Peyer's patch (tissue), 4 donors: Measurements from ENCODE around the gene SEC14L5. TPM values are rescaled to one million over a fixed set of nuclear protein-coding genes. Genes with fewer than 3 reads are reported as not detected.

ENCODE experiments used
- DNase-seq, 3 donors: peaks; one replicate each; pipeline ENCODE4 v3.0.0-alpha.2; 2017 to 2019
- H3K27ac ChIP-seq, 4 donors: fragments of 200-600 bp; sonication (generic); one replicate each; pipeline ENCODE4 v1.5.1; 2016 to 2019
- H3K27me3 ChIP-seq, 2 donors: fragments of 200-600 bp; sonication (generic); one replicate each; pipeline ENCODE4 v1.5.1; 2019
- H3K36me3 ChIP-seq, 3 donors: fragments of 200-600 bp; sonication (generic); one replicate each; pipeline ENCODE4 v1.5.1; 2016 to 2019
- H3K4me1 ChIP-seq, 4 donors: fragments of 200-600 bp; sonication (generic); one replicate each; pipeline ENCODE4 v1.5.1; 2016 to 2019
- H3K4me3 ChIP-seq, 4 donors: fragments of 200-600 bp; sonication (generic); 1 replicate in 3 of 4; 2 replicates in 1 of 4; pipeline ENCODE4 v1.5.1; 2016 to 2019; ENCODE audit warnings: mild to moderate bottlenecking in 1 of 4
- H3K9me3 ChIP-seq, 4 donors: fragments of 200-600 bp; sonication (generic); one replicate each; pipeline ENCODE4 v1.5.1; 2016 to 2019; ENCODE audit warnings: mild to moderate bottlenecking in 1 of 4
- POLR2A ChIP-seq, 2 donors: fragments of 450-650 bp; IDR thresholded peaks; one replicate each; pipeline ENCODE4 v1.5.1; 2017; ENCODE audit warnings: antibody characterized with exemption in 2 of 2, mild to moderate bottlenecking in 2 of 2, moderate library complexity in 2 of 2
- total RNA-seq, 4 donors: library from RNA; depleted of rRNA; stranded (reverse); fragments of >200 nt; gene quantifications; one replicate each; pipeline ENCODE4 v1.1.0, GENCODE V29; 2016
- TF ChIP-seq, protein P1 (sequence below), 6 experiments: fragments of 450-650 bp in 4 of 6; fragments of 200-600 bp in 2 of 6; sonication (generic) in 1 of 6; IDR thresholded peaks; one replicate each; pipeline ENCODE4 v1.5.1; 2017 to 2019; ENCODE audit warnings: antibody characterized with exemption in 6 of 6, mild to moderate bottlenecking in 3 of 6, moderate library complexity in 1 of 6

The SEC14L5 gene
- total RNA-seq, 4 donors from 2014 or later, result 0.13 to 2.0 (median 1.1) TPM

DNA sequence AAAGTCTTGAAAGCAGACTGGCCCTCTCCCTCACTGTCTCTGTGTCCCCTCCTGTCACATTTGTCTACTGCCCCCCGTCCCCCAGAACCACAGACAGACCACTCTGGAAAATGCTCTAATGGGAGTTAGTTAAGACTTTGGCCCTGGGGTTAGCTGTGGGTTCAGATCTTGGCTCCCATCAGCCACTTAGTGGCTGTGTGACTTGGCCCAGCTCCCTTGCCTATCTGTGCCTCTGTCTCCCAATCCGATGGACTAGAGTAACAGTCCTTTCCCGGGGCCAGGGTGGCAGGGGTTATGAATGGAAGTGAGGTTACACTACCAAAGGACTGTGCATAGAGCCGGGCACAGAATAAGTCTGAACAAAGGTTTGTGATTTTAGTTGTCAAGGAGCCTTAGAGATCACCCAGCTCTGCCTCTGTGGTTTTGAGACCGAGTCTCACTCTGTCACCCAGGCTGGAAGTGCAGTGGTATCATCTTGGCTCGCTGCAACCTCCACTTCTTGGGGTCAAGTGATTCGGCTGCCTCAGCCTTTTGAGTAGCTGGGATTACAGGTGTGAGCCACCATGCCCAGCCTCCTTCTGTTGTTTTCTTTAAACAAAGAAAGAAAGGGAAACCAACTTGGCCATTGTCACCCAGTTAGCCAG lies 44.9 kb upstream of the SEC14L5 start:
- no peak for TF ChIP-seq POLR2A (IDR thresholded peaks at IDR 0.05)
- TF ChIP-seq, protein P1, sequence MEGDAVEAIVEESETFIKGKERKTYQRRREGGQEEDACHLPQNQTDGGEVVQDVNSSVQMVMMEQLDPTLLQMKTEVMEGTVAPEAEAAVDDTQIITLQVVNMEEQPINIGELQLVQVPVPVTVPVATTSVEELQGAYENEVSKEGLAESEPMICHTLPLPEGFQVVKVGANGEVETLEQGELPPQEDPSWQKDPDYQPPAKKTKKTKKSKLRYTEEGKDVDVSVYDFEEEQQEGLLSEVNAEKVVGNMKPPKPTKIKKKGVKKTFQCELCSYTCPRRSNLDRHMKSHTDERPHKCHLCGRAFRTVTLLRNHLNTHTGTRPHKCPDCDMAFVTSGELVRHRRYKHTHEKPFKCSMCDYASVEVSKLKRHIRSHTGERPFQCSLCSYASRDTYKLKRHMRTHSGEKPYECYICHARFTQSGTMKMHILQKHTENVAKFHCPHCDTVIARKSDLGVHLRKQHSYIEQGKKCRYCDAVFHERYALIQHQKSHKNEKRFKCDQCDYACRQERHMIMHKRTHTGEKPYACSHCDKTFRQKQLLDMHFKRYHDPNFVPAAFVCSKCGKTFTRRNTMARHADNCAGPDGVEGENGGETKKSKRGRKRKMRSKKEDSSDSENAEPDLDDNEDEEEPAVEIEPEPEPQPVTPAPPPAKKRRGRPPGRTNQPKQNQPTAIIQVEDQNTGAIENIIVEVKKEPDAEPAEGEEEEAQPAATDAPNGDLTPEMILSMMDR (IDR thresholded peaks at IDR 0.05), result no peak
- Histone ChIP-seq H3K27ac (no peak overlapping the region), H3K4me3 (no peak overlapping the region), H3K27me3 (no peaks in the 10 kb centered on the region), H3K36me3 (no peaks in the 10 kb centered on the region), H3K9me3 (no peaks in the 10 kb centered on the region), H3K4me1 (no peaks in the 10 kb centered on the region)
- DNase-seq, result no peak

DNA sequence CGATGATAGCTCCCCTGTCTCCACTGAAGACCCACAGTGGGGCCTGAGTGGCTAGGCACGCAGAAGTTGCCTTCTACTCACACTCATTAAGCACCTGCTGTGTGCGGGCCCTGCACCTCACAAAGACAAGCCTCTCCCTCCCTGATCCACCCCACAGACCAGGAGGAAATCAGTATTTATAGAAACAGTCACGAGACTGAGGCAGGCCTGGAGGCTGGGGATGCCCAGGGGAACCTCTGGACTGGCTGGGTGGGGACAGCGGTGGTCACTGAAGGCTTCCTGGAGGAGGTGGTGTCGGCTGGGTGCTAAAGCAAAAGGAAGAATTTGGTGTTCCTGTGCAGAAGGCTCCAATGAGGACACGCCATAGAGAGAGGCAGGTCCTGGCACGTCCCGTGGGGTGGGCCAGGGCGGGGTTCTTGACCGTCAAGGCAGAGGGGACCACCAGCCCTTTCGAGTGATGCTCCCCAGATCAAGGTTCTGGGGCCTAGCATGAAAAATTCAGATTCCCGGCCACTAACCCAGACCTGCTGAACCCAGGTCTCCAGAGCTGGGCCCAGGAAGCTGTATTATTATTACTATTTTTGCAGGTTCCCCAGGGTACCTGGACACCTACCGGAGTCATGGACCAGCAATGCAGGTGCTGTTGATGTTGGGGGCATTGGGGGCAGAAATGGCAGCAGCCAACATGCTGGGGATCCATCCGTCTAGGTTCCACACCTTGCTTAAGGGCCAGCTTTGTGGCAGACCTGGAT lies 44.2 kb upstream of the SEC14L5 start:
- H3K4me1 ChIP-seq, result no peaks in the 10 kb centered on the region
- no peak for TF ChIP-seq POLR2A (IDR thresholded peaks at IDR 0.05)
- TF ChIP-seq, protein P1 (IDR thresholded peaks at IDR 0.05), result no peak
- H3K36me3 ChIP-seq, result no peaks in the 10 kb centered on the region
- no peak overlapping the region for H3K27ac ChIP-seq
- no peak for DNase-seq
- H3K4me3 ChIP-seq, result no peak overlapping the region
- no peaks in the 10 kb centered on the region for H3K27me3 ChIP-seq
- no peaks in the 10 kb centered on the region for H3K9me3 ChIP-seq

GRCh38 chr16:4914528-4915225 lies 43.5 kb upstream of the SEC14L5 start:
- Histone ChIP-seq H3K27ac (no peak overlapping the region), H3K9me3 (no peaks in the 10 kb centered on the region), H3K4me3 (no peak overlapping the region), H3K36me3 (no peaks in the 10 kb centered on the region), H3K27me3 (no peaks in the 10 kb centered on the region), H3K4me1 (no peaks in the 10 kb centered on the region)
- no peak for DNase-seq
- TF ChIP-seq, protein P1 (IDR thresholded peaks at IDR 0.05), result no peak
- no peak for TF ChIP-seq POLR2A (IDR thresholded peaks at IDR 0.05)

- no peak for DNase-seq
- Histone ChIP-seq H3K27ac (no peak overlapping the region), H3K27me3 (no peaks in the 10 kb centered on the region), H3K4me3 (no peak overlapping the region), H3K36me3 (no peaks in the 10 kb centered on the region), H3K9me3 (no peaks in the 10 kb centered on the region), H3K4me1 (no peaks in the 10 kb centered on the region)
- TF ChIP-seq POLR2A (IDR thresholded peaks at IDR 0.05), result no peak
- TF ChIP-seq, protein P1 (IDR thresholded peaks at IDR 0.05), result no peak
These were observed 42.8 kb upstream of the SEC14L5 start for GRCh38 chr16:4915226-4915761.

DNA sequence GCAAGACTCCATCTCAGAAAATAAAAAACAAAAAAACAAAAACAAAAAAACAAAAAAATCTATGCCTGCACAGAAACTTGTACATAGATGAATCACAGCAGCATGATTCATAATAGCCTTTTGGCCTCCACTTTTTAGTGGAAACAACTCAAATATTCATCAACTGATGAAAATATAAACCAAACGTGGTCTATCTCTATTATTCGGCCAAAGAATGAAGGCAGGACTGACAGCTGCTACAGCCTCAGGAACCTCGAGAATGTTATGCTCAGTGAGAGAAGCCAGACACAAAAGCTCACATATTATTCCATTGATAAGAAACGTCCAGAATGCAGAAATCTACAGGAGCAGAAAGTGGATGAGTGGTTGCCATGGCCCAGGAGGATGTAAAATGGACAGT lies 41.0 kb upstream of the SEC14L5 start:
- Histone ChIP-seq H3K36me3 (no peaks in the 10 kb centered on the region), H3K9me3 (no peaks in the 10 kb centered on the region), H3K4me3 (no peak overlapping the region), H3K27me3 (no peaks in the 10 kb centered on the region), H3K4me1 (no peaks in the 10 kb centered on the region), H3K27ac (no peak overlapping the region)
- no peak for DNase-seq
- TF ChIP-seq, protein P1 (IDR thresholded peaks at IDR 0.05), result no peak
- TF ChIP-seq POLR2A (IDR thresholded peaks at IDR 0.05), result no peak
